DOHH2 (cell line): Measurements from ENCODE around the gene MAJIN.

Experiments
- H3F3A ChIP-seq: fragments of 200-600 bp; sonication (generic), shearing (Covaris generic); 2 replicates; pipeline ENCODE4 v1.6.0; 2016; ENCODE audit warnings: antibody characterized with exemption, mild to moderate bottlenecking; ENCODE audit not compliant: control insufficient read depth, insufficient read depth
- H3K27ac ChIP-seq: fragments of 200-600 bp; sonication (generic); 2 replicates; pipeline ENCODE4 v1.5.1; 2014; ENCODE audit warnings: low read depth, mild to moderate bottlenecking, low read length, moderate library complexity
- H3K27me3 ChIP-seq: fragments of 200-600 bp; sonication (generic); 2 replicates; pipeline ENCODE4 v1.6.1; 2014; ENCODE audit warnings: mild to moderate bottlenecking, low read length, mixed read lengths; ENCODE audit not compliant: control insufficient read depth
- H3K36me3 ChIP-seq: fragments of 200-600 bp; sonication (generic); 2 replicates; pipeline ENCODE4 v1.6.1; 2014; ENCODE audit warnings: mild to moderate bottlenecking, low read length, moderate library complexity, mixed read lengths; ENCODE audit not compliant: control insufficient read depth
- H3K4me1 ChIP-seq: fragments of 200-600 bp; sonication (generic); 2 replicates; pipeline ENCODE4 v1.6.1; 2014; ENCODE audit warnings: mild to moderate bottlenecking, low read length, mixed read lengths; ENCODE audit not compliant: control insufficient read depth
- H3K4me2 ChIP-seq: fragments of 200-600 bp; sonication (generic); 2 replicates; pipeline ENCODE4 v1.6.0; 2014; ENCODE audit warnings: mild to moderate bottlenecking, low read length, moderate library complexity
- H3K4me3 ChIP-seq: fragments of 200-600 bp; sonication (generic); 2 replicates; pipeline ENCODE4 v1.5.1; 2014; ENCODE audit warnings: mild to moderate bottlenecking, low read length, mixed read lengths
- H3K79me2 ChIP-seq: fragments of 200-600 bp; sonication (generic); 2 replicates; pipeline ENCODE4 v1.6.1; 2014; ENCODE audit warnings: mild to moderate bottlenecking, low read length, mixed read lengths; ENCODE audit not compliant: control insufficient read depth
- H3K9me2 ChIP-seq: fragments of 200-600 bp; sonication (generic); replicated peaks from 2 replicates; pipeline ENCODE4 v1.6.1; 2014; ENCODE audit warnings: mild to moderate bottlenecking, low read length, mixed read lengths; ENCODE audit not compliant: control insufficient read depth
- H3K9me3 ChIP-seq: fragments of 200-600 bp; sonication (generic); 2 replicates; pipeline ENCODE4 v1.6.1; 2014; ENCODE audit warnings: antibody characterized with exemption, low read length, mixed read lengths; ENCODE audit not compliant: control insufficient read depth, insufficient read depth
- H4K20me1 ChIP-seq: fragments of 200-600 bp; sonication (generic); 2 replicates; pipeline ENCODE4 v1.6.0; 2014; ENCODE audit warnings: low read depth, mild to moderate bottlenecking, antibody characterized with exemption, low read length, moderate library complexity; ENCODE audit not compliant: control insufficient read depth, insufficient read depth
- EZH2phosphoT487 ChIP-seq: fragments of 200-600 bp; sonication (generic); IDR thresholded peaks from 2 replicates; pipeline ENCODE4 v1.6.1; 2017; ENCODE audit warnings: borderline replicate concordance, mild to moderate bottlenecking, antibody characterized with exemption, low read length, moderate library complexity, mixed read lengths
- TF ChIP-seq, protein P1 (sequence below): fragments of 200-600 bp; sonication (generic); IDR thresholded peaks from one replicate; pipeline ENCODE4 v1.5.1; 2014; ENCODE audit warnings: antibody characterized with exemption, mild to moderate bottlenecking, low read depth, low read length; ENCODE audit not compliant: poor library complexity, severe bottlenecking

The MAJIN gene

DNA sequence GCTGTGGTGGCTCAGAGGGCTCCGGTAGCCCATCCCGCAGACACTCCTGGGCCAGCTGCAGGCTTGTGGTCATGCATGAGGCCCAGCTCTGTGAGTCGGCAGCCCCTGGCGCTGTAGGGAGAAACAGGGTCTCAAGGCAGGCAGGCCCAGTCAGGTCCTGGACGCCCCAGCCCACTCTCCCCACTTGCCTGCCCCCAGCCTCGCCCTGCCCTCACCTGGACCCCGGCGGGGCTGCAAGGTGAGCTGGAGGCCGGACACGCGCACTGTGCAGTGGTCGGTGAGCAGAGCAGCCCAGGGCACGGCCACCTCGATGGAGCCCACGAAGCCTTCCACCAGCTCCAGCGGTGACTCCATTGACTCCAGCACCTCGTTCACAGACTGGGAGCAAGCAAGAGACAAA lies 57.8 kb downstream of the MAJIN start:
- H4K20me1 ChIP-seq: no peaks in the 10 kb centered on the region
- H3K27me3 ChIP-seq: no peaks in the 10 kb centered on the region
- H3F3A ChIP-seq: peaks cover 3% of the 10 kb centered on the region
- H3K4me1 ChIP-seq: peaks cover 26% of the 10 kb centered on the region
- no peaks in the 10 kb centered on the region for H3K9me2 ChIP-seq
- no peaks in the 10 kb centered on the region for H3K9me3 ChIP-seq
- H3K4me3 ChIP-seq: no peak overlapping the region
- peaks cover 21% of the 10 kb centered on the region for H3K79me2 ChIP-seq
- H3K36me3 ChIP-seq: peaks cover 39% of the 10 kb centered on the region
- no peak overlapping the region for H3K4me2 ChIP-seq
- no peak overlapping the region for H3K27ac ChIP-seq
- no peak for TF ChIP-seq EZH2phosphoT487
- TF ChIP-seq, protein P1, sequence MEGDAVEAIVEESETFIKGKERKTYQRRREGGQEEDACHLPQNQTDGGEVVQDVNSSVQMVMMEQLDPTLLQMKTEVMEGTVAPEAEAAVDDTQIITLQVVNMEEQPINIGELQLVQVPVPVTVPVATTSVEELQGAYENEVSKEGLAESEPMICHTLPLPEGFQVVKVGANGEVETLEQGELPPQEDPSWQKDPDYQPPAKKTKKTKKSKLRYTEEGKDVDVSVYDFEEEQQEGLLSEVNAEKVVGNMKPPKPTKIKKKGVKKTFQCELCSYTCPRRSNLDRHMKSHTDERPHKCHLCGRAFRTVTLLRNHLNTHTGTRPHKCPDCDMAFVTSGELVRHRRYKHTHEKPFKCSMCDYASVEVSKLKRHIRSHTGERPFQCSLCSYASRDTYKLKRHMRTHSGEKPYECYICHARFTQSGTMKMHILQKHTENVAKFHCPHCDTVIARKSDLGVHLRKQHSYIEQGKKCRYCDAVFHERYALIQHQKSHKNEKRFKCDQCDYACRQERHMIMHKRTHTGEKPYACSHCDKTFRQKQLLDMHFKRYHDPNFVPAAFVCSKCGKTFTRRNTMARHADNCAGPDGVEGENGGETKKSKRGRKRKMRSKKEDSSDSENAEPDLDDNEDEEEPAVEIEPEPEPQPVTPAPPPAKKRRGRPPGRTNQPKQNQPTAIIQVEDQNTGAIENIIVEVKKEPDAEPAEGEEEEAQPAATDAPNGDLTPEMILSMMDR: no peak

DNA sequence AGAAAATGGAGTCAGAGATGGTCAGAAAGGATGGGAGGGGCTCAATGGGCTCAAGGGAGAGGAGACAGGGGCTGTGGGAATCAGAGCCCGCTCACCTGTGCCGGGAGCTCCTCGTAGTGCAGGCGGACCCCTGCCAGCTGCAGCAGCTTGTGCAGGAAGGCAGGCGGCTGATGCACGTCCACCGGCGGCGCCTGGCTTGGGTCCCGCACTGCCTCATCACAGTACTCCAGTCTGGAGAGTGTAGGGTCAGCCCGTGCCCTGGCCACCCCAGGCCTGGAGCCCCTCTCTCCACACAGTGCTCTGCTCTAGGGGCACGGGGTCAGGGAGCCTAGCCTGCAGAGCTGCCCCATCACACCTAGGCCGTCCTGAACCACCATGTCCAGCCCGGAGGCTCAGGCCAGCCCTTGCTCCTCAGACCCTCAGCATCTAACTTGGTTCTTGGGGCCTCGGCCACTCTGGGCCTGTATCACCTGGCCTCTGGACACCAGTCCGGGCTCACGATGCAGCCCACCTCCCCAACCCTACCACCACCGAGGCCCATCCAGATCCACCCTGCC lies 58.7 kb downstream of the MAJIN start:
- Histone ChIP-seq H3K79me2 (peaks cover 21% of the 10 kb centered on the region), H3K27me3 (no peaks in the 10 kb centered on the region), H3K4me2 (no peak overlapping the region), H3K9me3 (no peaks in the 10 kb centered on the region), H3K4me3 (no peak overlapping the region), H3K9me2 (no peaks in the 10 kb centered on the region), H3K4me1 (peaks cover 19% of the 10 kb centered on the region), H3K27ac (no peak overlapping the region), H4K20me1 (no peaks in the 10 kb centered on the region), H3K36me3 (peaks cover 45% of the 10 kb centered on the region), H3F3A (peaks cover 3% of the 10 kb centered on the region)
- TF ChIP-seq, protein P1: no peak
- TF ChIP-seq EZH2phosphoT487: no peak

DNA sequence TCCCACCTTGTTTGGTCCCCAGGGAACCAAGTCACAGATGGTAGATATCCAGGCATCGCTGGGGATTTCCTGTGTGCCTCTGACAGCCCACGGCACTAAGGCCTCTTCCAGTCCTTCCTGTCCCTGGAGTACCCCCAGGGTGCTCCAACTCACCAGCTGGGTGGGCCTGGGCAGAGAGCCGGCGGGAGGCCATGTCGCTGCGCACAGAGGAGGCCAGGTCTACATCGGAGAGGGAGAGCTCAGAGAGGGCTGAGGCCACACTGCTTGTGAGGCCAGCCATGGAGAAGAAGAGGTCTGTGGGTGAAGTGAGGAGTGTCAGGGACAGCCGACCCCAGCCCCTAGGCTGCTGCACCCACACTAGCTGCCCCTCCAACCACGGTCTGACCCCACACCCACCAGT lies 60.2 kb downstream of the MAJIN start:
- H3K27me3 ChIP-seq: no peaks in the 10 kb centered on the region
- H3K79me2 ChIP-seq: peaks cover 18% of the 10 kb centered on the region
- no peak overlapping the region for H3K4me2 ChIP-seq
- peaks cover 54% of the 10 kb centered on the region for H3K36me3 ChIP-seq
- no peaks in the 10 kb centered on the region for H3K9me2 ChIP-seq
- no peak for TF ChIP-seq EZH2phosphoT487
- TF ChIP-seq, protein P1: no peak
- no peaks in the 10 kb centered on the region for H4K20me1 ChIP-seq
- no peak overlapping the region for H3K27ac ChIP-seq
- peaks cover 11% of the 10 kb centered on the region for H3K4me1 ChIP-seq
- no peak overlapping the region for H3K4me3 ChIP-seq
- H3K9me3 ChIP-seq: no peaks in the 10 kb centered on the region
- H3F3A ChIP-seq: no peaks in the 10 kb centered on the region
